Lung (tissue), 12 donors: Measurements from ENCODE around the gene TMED7. TPM values are rescaled to one million over a fixed set of nuclear protein-coding genes. Genes with fewer than 3 reads are reported as not detected.

Source experiments
- ATAC-seq: fragments of 200-7000 bp; cut with Tn5 transposase; one replicate; pipeline ENCODE4 v1.9.1; 2020; ENCODE audit warnings: moderate number of reproducible peaks; ENCODE audit not compliant: insufficient read depth, low FRiP score
- DNase-seq, 3 donors: peaks; one replicate each; pipeline ENCODE4 v3.0.0-alpha.2; 2013 to 2017
- H3K27ac ChIP-seq, 2 donors: one replicate each; pipeline ENCODE4 v1.5.1; 2013; ENCODE audit warnings: mild to moderate bottlenecking in 2 of 2, moderate library complexity in 2 of 2, control low read depth in 1 of 2, inconsistent platforms in 1 of 2, low read depth in 1 of 2, low read length in 1 of 2
- H3K27me3 ChIP-seq, 3 donors: one replicate each; pipeline ENCODE4 v1.5.1; 2013; ENCODE audit warnings: low read length in 2 of 3; ENCODE audit not compliant: control insufficient read depth in 3 of 3, insufficient read depth in 3 of 3
- H3K36me3 ChIP-seq, 4 donors: one replicate each; pipeline ENCODE4 v1.5.1; 2013; ENCODE audit warnings: low read length in 4 of 4, mild to moderate bottlenecking in 1 of 4, moderate library complexity in 1 of 4; ENCODE audit not compliant: control insufficient read depth in 4 of 4, insufficient read depth in 4 of 4
- H3K4me1 ChIP-seq, 5 donors: one replicate each; pipeline ENCODE4 v1.5.1; 2013; ENCODE audit warnings: low read length in 5 of 5, mild to moderate bottlenecking in 2 of 5, moderate library complexity in 1 of 5; ENCODE audit not compliant: control insufficient read depth in 5 of 5, insufficient read depth in 5 of 5
- H3K4me3 ChIP-seq: one replicate; pipeline ENCODE4 v1.5.1; 2013; ENCODE audit warnings: mild to moderate bottlenecking, control low read depth, moderate library complexity
- H3K9ac ChIP-seq, 2 donors: one replicate each; pipeline ENCODE4 v1.5.1; 2013; ENCODE audit warnings: low read length in 2 of 2, control low read depth in 1 of 2; ENCODE audit not compliant: insufficient read depth in 1 of 2
- H3K9me3 ChIP-seq, 4 donors: one replicate each; pipeline ENCODE4 v1.5.1; 2013; ENCODE audit warnings: low read length in 3 of 4, mild to moderate bottlenecking in 1 of 4, moderate library complexity in 1 of 4; ENCODE audit not compliant: control insufficient read depth in 4 of 4, insufficient read depth in 3 of 4
- CTCF ChIP-seq: IDR thresholded peaks from 2 replicates; pipeline ENCODE4 v1.5.1; 2012; ENCODE audit warnings: mild to moderate bottlenecking; ENCODE audit errors: control extremely low read depth, extremely low read depth
- WGBS, 2 donors: extraction: QIAGEN DNeasy Blood & Tissue Kit; methylation state at CpG; one replicate each; pipeline ENCODE4 v1.1.7; 2013; 5-methylcytosine and 5-hydroxymethylcytosine counted together
- polyA plus RNA-seq, 2 donors: library from polyadenylated mRNA; stranded (reverse); fragments of 200-250 nt; gene quantifications; one replicate each; pipeline ENCODE4 v1.2.1, GENCODE V29; 2013
- total RNA-seq, 2 donors: library from RNA; depleted of rRNA in 1 of 2; stranded (reverse); fragments of >200 nt in 1 of 2; gene quantifications; one replicate each; pipeline ENCODE4 v1.2.1, GENCODE V29; 2014 to 2021
- donor health status: control.
- donor health status: control.
- donor health status: Bipolar disorder and iron deficiency.
- donor health status: healthy.
- donor health status: DM: yes; HTN: yes; CAD: no.

TMED7 gene
- total and polyA plus RNA-seq, 4 donors = 19.9 to 141 (median 73.1) TPM

- peak; percentile 10 for TF ChIP-seq CTCF
- H3K4me3 ChIP-seq = peak within 1 kb of the TSS; percentile 84
- peaks cover 0 to 2% (median 0%) of the 10 kb centered on the region in 4 donors for H3K9me3 ChIP-seq
- H3K36me3 ChIP-seq = peaks cover 0 to 3% (median 1%) of the 10 kb centered on the region in 4 donors
- 1% methylated on average over 54 to 71 of the region's 71 CpGs for WGBS, 2 donors
- peaks cover 0 to 23% (median 15%) of the 10 kb centered on the region in 5 donors for H3K4me1 ChIP-seq
- peak; percentile 87 for ATAC-seq
- DNase-seq = peak; percentile 78 to 83 (median 82)
- no peaks in the 10 kb centered on the region for H3K27me3 ChIP-seq
- peak within 1 kb of the TSS; percentile 60 to 93 for H3K9ac ChIP-seq
- H3K27ac ChIP-seq = peak within 1 kb of the TSS; percentile 85 to 97
These were observed 23.9 kb downstream of the TMED7 start, which contains the start of gene TICAM2 for GRCh38 chr5:115601701-115602590. TSS of gene TICAM2 (minus strand) at chr5:115602479. CDS start at chr5:115581256, 21,223 bp downstream.

GRCh38 chr5:115600766-115601165 is 25.1 kb downstream of the TMED7 start:
- Histone ChIP-seq H3K27ac (no peak overlapping the region), H3K4me3 (no peak overlapping the region), H3K4me1 (peaks cover 0 to 23% (median 15%) of the 10 kb centered on the region in 5 donors), H3K9ac (no peak overlapping the region), H3K36me3 (peaks cover 0 to 3% (median 1%) of the 10 kb centered on the region in 4 donors), H3K27me3 (no peaks in the 10 kb centered on the region), H3K9me3 (peaks cover 0 to 2% (median 0%) of the 10 kb centered on the region in 4 donors)
- TF ChIP-seq CTCF = no peak
- WGBS, 2 donors = 85 to 87% methylated on average over 3 of the region's 3 CpGs
- DNase-seq (no peak), ATAC-seq (no peak)

GRCh38 chr5:115599924-115600323 is 25.9 kb downstream of the TMED7 start:
- H3K9ac ChIP-seq = peak overlapping the region in 1 of 2 donors; percentile 36
- H3K27ac ChIP-seq = peak overlapping the region in 1 of 2 donors; percentile 22
- WGBS, 2 donors = 50 to 77% methylated on average over 2 of the region's 2 CpGs
- peaks cover 0 to 2% (median 0%) of the 10 kb centered on the region in 4 donors for H3K9me3 ChIP-seq
- TF ChIP-seq CTCF = no peak
- H3K4me3 ChIP-seq = no peak overlapping the region
- H3K4me1 ChIP-seq = peaks cover 0 to 23% (median 15%) of the 10 kb centered on the region in 5 donors
- ATAC-seq (no peak), DNase-seq (peak in 1 of 3 donors; percentile 10)
- H3K27me3 ChIP-seq = no peaks in the 10 kb centered on the region
- H3K36me3 ChIP-seq = peaks cover 0 to 3% (median 1%) of the 10 kb centered on the region in 4 donors
